ENCODE data around the gene SPTAN1. TPM values are rescaled to one million over a fixed set of nuclear protein-coding genes. Genes with fewer than 3 reads are reported as not detected.
A peak's percentile ranks its signal among the peaks of the same experiment; 100 is the strongest.

Gene SPTAN1
- total RNA-seq, 4 donors from 2014 or later: 204 to 368 (median 348) TPM

GRCh38 chr9:128632066-128632465 lies 79.7 kb downstream of the SPTAN1 start:
- no peak for DNase-seq (ENCODE audit: extremely low spot score)
- Histone ChIP-seq H3K27me3 (no peaks in the 10 kb centered on the region), H3K9me3 (no peaks in the 10 kb centered on the region), H3K4me3 (no peak overlapping the region), H3K4me1 (peaks cover 38 to 58% (median 51%) of the 10 kb centered on the region in 4 donors), H3K36me3 (peaks cover 64 to 78% (median 76%) of the 10 kb centered on the region in 4 donors), H3K27ac (replicated peaks in 1 of 4) (no peak overlapping the region)
- WGBS: 93% methylated on average over 5 of the region's 10 CpGs
- TF ChIP-seq, protein P1, sequence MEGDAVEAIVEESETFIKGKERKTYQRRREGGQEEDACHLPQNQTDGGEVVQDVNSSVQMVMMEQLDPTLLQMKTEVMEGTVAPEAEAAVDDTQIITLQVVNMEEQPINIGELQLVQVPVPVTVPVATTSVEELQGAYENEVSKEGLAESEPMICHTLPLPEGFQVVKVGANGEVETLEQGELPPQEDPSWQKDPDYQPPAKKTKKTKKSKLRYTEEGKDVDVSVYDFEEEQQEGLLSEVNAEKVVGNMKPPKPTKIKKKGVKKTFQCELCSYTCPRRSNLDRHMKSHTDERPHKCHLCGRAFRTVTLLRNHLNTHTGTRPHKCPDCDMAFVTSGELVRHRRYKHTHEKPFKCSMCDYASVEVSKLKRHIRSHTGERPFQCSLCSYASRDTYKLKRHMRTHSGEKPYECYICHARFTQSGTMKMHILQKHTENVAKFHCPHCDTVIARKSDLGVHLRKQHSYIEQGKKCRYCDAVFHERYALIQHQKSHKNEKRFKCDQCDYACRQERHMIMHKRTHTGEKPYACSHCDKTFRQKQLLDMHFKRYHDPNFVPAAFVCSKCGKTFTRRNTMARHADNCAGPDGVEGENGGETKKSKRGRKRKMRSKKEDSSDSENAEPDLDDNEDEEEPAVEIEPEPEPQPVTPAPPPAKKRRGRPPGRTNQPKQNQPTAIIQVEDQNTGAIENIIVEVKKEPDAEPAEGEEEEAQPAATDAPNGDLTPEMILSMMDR (IDR thresholded peaks at IDR 0.05): no peak
- TF ChIP-seq POLR2A (IDR thresholded peaks at IDR 0.05; ENCODE audit: low read depth) (no peak), EP300 (IDR thresholded peaks at IDR 0.05) (no peak), POLR2AphosphoS5 (IDR thresholded peaks at IDR 0.05) (no peak)
- intact Hi-C loops (cut with DNase I): no loop called here

GRCh38 chr9:128632486-128632885 lies 80.1 kb downstream of the SPTAN1 start:
- Histone ChIP-seq H3K36me3 (peaks cover 60 to 73% (median 72%) of the 10 kb centered on the region in 4 donors), H3K4me1 (peaks cover 38 to 55% (median 50%) of the 10 kb centered on the region in 4 donors), H3K27me3 (no peaks in the 10 kb centered on the region), H3K4me3 (no peak overlapping the region), H3K27ac (replicated peaks in 1 of 4) (no peak overlapping the region), H3K9me3 (no peaks in the 10 kb centered on the region)
- intact Hi-C loops (cut with DNase I): no loop called here
- 88% methylated on average over 13 of the region's 14 CpGs for WGBS
- DNase-seq (ENCODE audit: extremely low spot score): no peak
- TF ChIP-seq POLR2A (IDR thresholded peaks at IDR 0.05; ENCODE audit: low read depth): no peak

DNA sequence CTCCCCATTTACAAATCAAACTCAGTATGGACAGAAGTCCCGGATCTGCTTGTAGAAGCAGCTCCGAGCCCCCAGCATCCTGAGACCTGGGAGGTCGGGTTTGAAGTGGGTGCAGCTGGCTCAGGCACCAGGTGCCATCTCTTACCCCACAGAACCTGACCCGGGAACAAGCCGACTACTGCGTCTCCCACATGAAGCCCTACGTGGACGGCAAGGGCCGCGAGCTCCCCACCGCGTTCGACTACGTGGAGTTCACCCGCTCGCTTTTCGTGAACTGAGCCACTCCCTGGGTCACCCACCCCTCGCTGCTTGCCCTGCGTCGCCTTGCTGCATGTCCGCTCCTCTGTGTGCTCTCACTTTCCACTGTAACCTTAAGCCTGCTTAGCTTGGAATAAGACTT lies 80.7 kb downstream of the SPTAN1 start:
- Histone ChIP-seq H3K9me3 (no peaks in the 10 kb centered on the region), H3K27me3 (no peaks in the 10 kb centered on the region), H3K36me3 (peaks cover 54 to 68% (median 66%) of the 10 kb centered on the region in 4 donors), H3K4me1 (peaks cover 35 to 50% (median 44%) of the 10 kb centered on the region in 4 donors), H3K4me3 (no peak overlapping the region), H3K27ac (replicated peaks in 1 of 4) (no peak overlapping the region)
- TF ChIP-seq EP300 (IDR thresholded peaks at IDR 0.05) (no peak), POLR2AphosphoS5 (IDR thresholded peaks at IDR 0.05) (peak in 1 of 2 donors; percentile 23)
- 91% methylated on average over 20 of the region's 21 CpGs for WGBS
- no peak for DNase-seq (ENCODE audit: extremely low spot score)
- intact Hi-C loops (cut with DNase I): no loop called here

GRCh38 chr9:128633601-128634000 lies 81.2 kb downstream of the SPTAN1 start:
- H3K4me1 ChIP-seq: peaks cover 31 to 44% (median 38%) of the 10 kb centered on the region in 4 donors
- 73% methylated on average over 11 of the region's 11 CpGs for WGBS
- H3K4me3 ChIP-seq: no peak overlapping the region
- no peaks in the 10 kb centered on the region for H3K9me3 ChIP-seq
- TF ChIP-seq, protein P1 (IDR thresholded peaks at IDR 0.05): no peak
- no peak for TF ChIP-seq POLR2A (IDR thresholded peaks at IDR 0.05; ENCODE audit: low read depth)
- TF ChIP-seq EP300 (IDR thresholded peaks at IDR 0.05): no peak
- TF ChIP-seq POLR2AphosphoS5 (IDR thresholded peaks at IDR 0.05): no peak
- intact Hi-C loops (cut with DNase I): no loop called here
- H3K27me3 ChIP-seq: no peaks in the 10 kb centered on the region
- peaks cover 54 to 63% (median 62%) of the 10 kb centered on the region in 4 donors for H3K36me3 ChIP-seq
- no peak for DNase-seq (ENCODE audit: extremely low spot score)
- peak overlapping the region in 2 of 4 donors; percentile 80 to 94 for H3K27ac ChIP-seq (replicated peaks in 1 of 4)

- TF ChIP-seq EP300 (IDR thresholded peaks at IDR 0.05): no peak
- no peak for TF ChIP-seq POLR2A (IDR thresholded peaks at IDR 0.05; ENCODE audit: low read depth)
- TF ChIP-seq, protein P1 (IDR thresholded peaks at IDR 0.05): no peak
- no peak for TF ChIP-seq POLR2AphosphoS5 (IDR thresholded peaks at IDR 0.05)
- Histone ChIP-seq H3K27ac (replicated peaks in 1 of 4) (peak overlapping the region; percentile 80 to 94 (median 92)), H3K27me3 (no peaks in the 10 kb centered on the region), H3K4me3 (no peak overlapping the region), H3K9me3 (no peaks in the 10 kb centered on the region), H3K4me1 (peaks cover 26 to 39% (median 33%) of the 10 kb centered on the region in 4 donors), H3K36me3 (peaks cover 53 to 63% (median 61%) of the 10 kb centered on the region in 4 donors)
- intact Hi-C loops (cut with DNase I): no loop called here
- WGBS: 97% methylated on average over 6 of the region's 10 CpGs
- DNase-seq (ENCODE audit: extremely low spot score): no peak
These were observed 81.7 kb downstream of the SPTAN1 start for GRCh38 chr9:128634111-128634510.

Data from esophagus muscularis mucosa (tissue), 4 donors.